Measurements from ENCODE around the gene STAT5B. TPM values are rescaled to one million over a fixed set of nuclear protein-coding genes. Genes with fewer than 3 reads are reported as not detected.
A peak's percentile ranks its signal among the peaks of the same experiment; 100 is the strongest.

STAT5B gene
- total and polyA plus RNA-seq, 2 of the 13 experiments (the other 11 are each of a cell fraction or from before 2014, with no cell fraction given), result 21.0 to 42.8 TPM

GRCh38 chr17:42311240-42312034 is 35.2 kb upstream of the STAT5B start (continued):
- peak; percentile 63; the same call in 1 of the 2 replicates for TF ChIP-seq PRDM10 (CRISPR knock-in tag; IDR thresholded peaks at IDR 0.05; ENCODE audit: low read depth)
- TF ChIP-seq HIVEP1 (CRISPR knock-in tag; IDR thresholded peaks at IDR 0.05), result peak; percentile 62; the same call in 1 of the 2 replicates
- TF ChIP-seq ATAD3A (CRISPR knock-in tag; IDR thresholded peaks at IDR 0.05), result no peak
- peak; percentile 84 for TF ChIP-seq POLR2AphosphoS5 (IDR thresholded peaks at IDR 0.05; ENCODE audit: low read depth, low read length)
- TF ChIP-seq CBFB (CRISPR knock-in tag; IDR thresholded peaks at IDR 0.05), result peak; percentile 75
- TF ChIP-seq ZNF740 (CRISPR knock-in tag; IDR thresholded peaks at IDR 0.05), result no peak
- TF ChIP-seq ZNF451 (CRISPR knock-in tag; IDR thresholded peaks at IDR 0.05), result no peak
- TF ChIP-seq AHDC1 (CRISPR knock-in tag; IDR thresholded peaks at IDR 0.05; ENCODE audit: borderline replicate concordance), result peak; percentile 52; the same call in 1 of the 2 replicates
- no peak for TF ChIP-seq TCF12 (IDR thresholded peaks at IDR 0.05)
- TF ChIP-seq TCF12 (CRISPR knock-in tag; IDR thresholded peaks at IDR 0.05), result 0 out of 2 replicates have a peak, but pooled peaks have one; percentile 77
- TF ChIP-seq STAT6 (CRISPR knock-in tag; IDR thresholded peaks at IDR 0.05; ENCODE audit: borderline replicate concordance), result peak; percentile 47; the same call in 1 of the 2 replicates
- TF ChIP-seq ZBTB10 (CRISPR knock-in tag; IDR thresholded peaks at IDR 0.05; ENCODE audit: borderline replicate concordance), result no peak
